Mesendoderm (in vitro differentiated cells): ENCODE measurements around the gene POP7.

ENCODE experiments used
- DNase-seq: peaks from one replicate; pipeline ENCODE4 v3.0.0; 2013
- H2AK5ac ChIP-seq: 2 replicates; pipeline ENCODE4 v1.6.1; 2013; ENCODE audit warnings: low read length, inconsistent platforms
- H2BK120ac ChIP-seq: 2 replicates; pipeline ENCODE4 v1.6.1; 2013; ENCODE audit warnings: low read depth, mild to moderate bottlenecking, low read length, moderate library complexity, mixed read lengths
- H2BK15ac ChIP-seq: replicated peaks from 2 replicates; pipeline ENCODE4 v1.6.1; 2013; ENCODE audit warnings: low read depth, mild to moderate bottlenecking, moderate library complexity
- H2BK5ac ChIP-seq: 2 replicates; pipeline ENCODE4 v1.6.1; 2013; ENCODE audit warnings: low read length, inconsistent platforms
- H3K18ac ChIP-seq: 2 replicates; pipeline ENCODE4 v1.6.1; 2013; ENCODE audit warnings: mild to moderate bottlenecking, low read length, mixed read lengths
- H3K23ac ChIP-seq: one replicate; pipeline ENCODE4 v1.6.1; 2013; ENCODE audit warnings: low read length
- H3K27ac ChIP-seq: 2 replicates; pipeline ENCODE4 v1.5.1; 2013; ENCODE audit warnings: low read depth, mild to moderate bottlenecking, inconsistent platforms, low read length, moderate library complexity
- H3K27me3 ChIP-seq: 2 replicates; pipeline ENCODE4 v1.6.1; 2013; ENCODE audit warnings: low read length, control low read depth, mild to moderate bottlenecking, inconsistent platforms; ENCODE audit not compliant: insufficient read depth, poor library complexity
- H3K36me3 ChIP-seq: 2 replicates; pipeline ENCODE4 v1.6.1; 2013; ENCODE audit warnings: low read length, inconsistent platforms; ENCODE audit not compliant: control insufficient read depth, insufficient read depth
- H3K4ac ChIP-seq: one replicate; pipeline ENCODE4 v1.6.1; 2013; ENCODE audit warnings: low read depth, mild to moderate bottlenecking, low read length, moderate library complexity
- H3K4me1 ChIP-seq: 2 replicates; pipeline ENCODE4 v1.6.1; 2013; ENCODE audit warnings: low read depth, low read length, inconsistent platforms; ENCODE audit not compliant: control insufficient read depth
- H3K4me2 ChIP-seq: 2 replicates; pipeline ENCODE4 v1.6.1; 2013; ENCODE audit warnings: low read length
- H3K4me3 ChIP-seq: 2 replicates; pipeline ENCODE4 v1.5.1; 2013; ENCODE audit warnings: mild to moderate bottlenecking, low read length
- H3K56ac ChIP-seq: one replicate; pipeline ENCODE4 v1.6.1; 2013; ENCODE audit warnings: low read length
- H3K79me1 ChIP-seq: 2 replicates; pipeline ENCODE4 v1.6.1; 2013; ENCODE audit warnings: low read length, inconsistent platforms
- H3K79me2 ChIP-seq: 2 replicates; pipeline ENCODE4 v1.6.1; 2013; ENCODE audit warnings: mild to moderate bottlenecking, low read length; ENCODE audit not compliant: control insufficient read depth, insufficient read depth
- H3K9ac ChIP-seq: 2 replicates; pipeline ENCODE4 v1.6.1; 2013; ENCODE audit warnings: low read length, inconsistent platforms
- H4K5ac ChIP-seq: one replicate; pipeline ENCODE4 v1.6.1; 2013; ENCODE audit warnings: low read length
- H4K8ac ChIP-seq: one replicate; pipeline ENCODE4 v1.6.1; 2013; ENCODE audit warnings: low read depth, mild to moderate bottlenecking, control low read depth, low read length, moderate library complexity
- WGBS: extraction: QIAGEN DNeasy Blood & Tissue Kit; methylation state at CpG from one replicate; pipeline ENCODE4 v1.1.7; 2013; ENCODE audit warnings: low lambda C conversion rate, missing lambda C conversion rate; ENCODE audit not compliant: insufficient coverage; ENCODE audit errors: extremely low coverage; 5-methylcytosine and 5-hydroxymethylcytosine counted together

POP7 gene

GRCh38 chr7:100678291-100678984, 27.5 kb upstream of the POP7 start:
- Histone ChIP-seq H4K5ac (no peak overlapping the region), H3K79me1 (peaks cover 5% of the 10 kb centered on the region), H3K4me2 (no peak overlapping the region), H3K18ac (no peak overlapping the region), H3K27me3 (no peaks in the 10 kb centered on the region), H2BK5ac (no peak overlapping the region), H3K36me3 (peaks cover 13% of the 10 kb centered on the region), H3K4me3 (no peak overlapping the region), H3K4me1 (no peaks in the 10 kb centered on the region), H4K8ac (no peak overlapping the region), H3K4ac (no peak overlapping the region), H2AK5ac (no peak overlapping the region), H3K56ac (no peak overlapping the region), H3K27ac (no peak overlapping the region), H3K9ac (no peak overlapping the region), H3K23ac (no peak overlapping the region), H2BK15ac (no peak overlapping the region), H3K79me2 (peaks cover 4% of the 10 kb centered on the region), H2BK120ac (no peak overlapping the region)
- DNase-seq: no peak
- WGBS: no CpG with 5 or more reads among the region's 35 CpGs

GRCh38 chr7:100679129-100679926, 26.6 kb upstream of the POP7 start:
- Histone ChIP-seq H4K8ac (no peak overlapping the region), H3K79me1 (peaks cover 5% of the 10 kb centered on the region), H3K27me3 (no peaks in the 10 kb centered on the region), H3K9ac (no peak overlapping the region), H3K18ac (no peak overlapping the region), H3K56ac (no peak overlapping the region), H2BK15ac (no peak overlapping the region), H2BK120ac (no peak overlapping the region), H2AK5ac (no peak overlapping the region), H3K4ac (no peak overlapping the region), H2BK5ac (no peak overlapping the region), H3K27ac (no peak overlapping the region), H3K36me3 (peaks cover 13% of the 10 kb centered on the region), H3K23ac (no peak overlapping the region), H3K4me3 (no peak overlapping the region), H3K79me2 (peaks cover 4% of the 10 kb centered on the region), H3K4me2 (no peak overlapping the region), H4K5ac (no peak overlapping the region), H3K4me1 (no peaks in the 10 kb centered on the region)
- no peak for DNase-seq
- no CpG with 5 or more reads among the region's 13 CpGs for WGBS

- Histone ChIP-seq H2BK15ac (no peak overlapping the region), H3K79me1 (peaks cover 3% of the 10 kb centered on the region), H2BK120ac (no peak overlapping the region), H3K23ac (no peak overlapping the region), H2AK5ac (no peak overlapping the region), H4K8ac (no peak overlapping the region), H3K9ac (no peak overlapping the region), H3K18ac (no peak overlapping the region), H3K27ac (no peak overlapping the region), H3K4ac (no peak overlapping the region), H3K4me3 (no peak overlapping the region), H2BK5ac (no peak overlapping the region), H3K4me1 (no peaks in the 10 kb centered on the region), H3K79me2 (no peaks in the 10 kb centered on the region), H3K56ac (no peak overlapping the region), H4K5ac (no peak overlapping the region), H3K27me3 (no peaks in the 10 kb centered on the region), H3K36me3 (peaks cover 15% of the 10 kb centered on the region), H3K4me2 (no peak overlapping the region)
- WGBS: no CpG with 5 or more reads among the region's 13 CpGs
- DNase-seq: no peak
Measured at GRCh38 chr7:100679927-100680575, 25.9 kb upstream of the POP7 start.

GRCh38 chr7:100680576-100681271, 25.2 kb upstream of the POP7 start:
- DNase-seq: no peak
- Histone ChIP-seq H2AK5ac (no peak overlapping the region), H4K5ac (no peak overlapping the region), H3K27me3 (no peaks in the 10 kb centered on the region), H2BK15ac (no peak overlapping the region), H3K36me3 (peaks cover 19% of the 10 kb centered on the region), H3K56ac (no peak overlapping the region), H3K4me3 (no peak overlapping the region), H3K27ac (no peak overlapping the region), H3K79me2 (no peaks in the 10 kb centered on the region), H3K4me1 (no peaks in the 10 kb centered on the region), H3K18ac (no peak overlapping the region), H3K4me2 (no peak overlapping the region), H2BK5ac (no peak overlapping the region), H3K4ac (no peak overlapping the region), H3K9ac (no peak overlapping the region), H2BK120ac (no peak overlapping the region), H3K79me1 (peaks cover 3% of the 10 kb centered on the region), H3K23ac (no peak overlapping the region), H4K8ac (no peak overlapping the region)
- no CpG with 5 or more reads among the region's 18 CpGs for WGBS

GRCh38 chr7:100681491-100682227, 24.3 kb upstream of the POP7 start:
- Histone ChIP-seq H2BK120ac (no peak overlapping the region), H3K4me3 (no peak overlapping the region), H2BK5ac (no peak overlapping the region), H3K36me3 (peaks cover 20% of the 10 kb centered on the region), H4K5ac (no peak overlapping the region), H3K18ac (no peak overlapping the region), H3K4me2 (no peak overlapping the region), H3K23ac (no peak overlapping the region), H3K27me3 (no peaks in the 10 kb centered on the region), H3K9ac (no peak overlapping the region), H3K79me1 (peaks cover 2% of the 10 kb centered on the region), H3K56ac (no peak overlapping the region), H2BK15ac (no peak overlapping the region), H3K27ac (no peak overlapping the region), H4K8ac (no peak overlapping the region), H3K4ac (no peak overlapping the region), H3K79me2 (no peaks in the 10 kb centered on the region), H3K4me1 (no peaks in the 10 kb centered on the region), H2AK5ac (no peak overlapping the region)
- DNase-seq: no peak
- WGBS: no CpG with 5 or more reads among the region's 29 CpGs
